ENCODE results near the gene AOPEP. TPM values are rescaled to one million over a fixed set of nuclear protein-coding genes. Genes with fewer than 3 reads are reported as not detected.
"Not testable (repeated sequence)": the region's sequence is repeated elsewhere in the genome, so short reads cannot be mapped to it uniquely, and the experiment has no call there.

AOPEP gene
- polyA plus RNA-seq, 1 donor from 2014 or later = 10.0 TPM

GRCh38 chr9:94961870-94962269 is 235.4 kb downstream of the AOPEP start:
- Histone ChIP-seq H3K9ac (ENCODE audit: low read length) (no peak overlapping the region), H3K79me2 (replicated peaks; ENCODE audit: insufficient read depth, low read length) (no peaks in the 10 kb centered on the region), H3K9me2 (ENCODE audit: insufficient read depth, low read length) (no peaks in the 10 kb centered on the region), H3K36me3 (ENCODE audit: insufficient read depth, low read length) (no peaks in the 10 kb centered on the region), H3K9me3 (ENCODE audit: low read length) (no peaks in the 10 kb centered on the region), H3K4me2 (ENCODE audit: low read length) (no peak overlapping the region), H3K4me3 (ENCODE audit: low read length) (no peak overlapping the region), H3F3A (ENCODE audit: insufficient read depth, low read length, poor library complexity, severe bottlenecking) (no peaks in the 10 kb centered on the region), H3K27me3 (ENCODE audit: insufficient read depth, low read depth, low read length) (no peaks in the 10 kb centered on the region), H3K27ac (ENCODE audit: low read length) (no peak overlapping the region), H2AFZ (ENCODE audit: low read depth, low read length) (no peak overlapping the region), H4K20me1 (ENCODE audit: insufficient read depth) (no peaks in the 10 kb centered on the region)
- TF ChIP-seq SMC3 (conservative IDR thresholded peaks at IDR 0.05; ENCODE audit: poor library complexity) (no peak), RAD21 (conservative IDR thresholded peaks at IDR 0.05) (no peak), TAF1 (IDR thresholded peaks at IDR 0.05; ENCODE audit: low read depth) (no peak), EP300 (conservative IDR thresholded peaks at IDR 0.05; ENCODE audit: poor library complexity, severe bottlenecking) (no peak), CTCF (IDR thresholded peaks at IDR 0.05; ENCODE audit: poor library complexity, severe bottlenecking) (no peak), POLR2AphosphoS5 (IDR thresholded peaks at IDR 0.05) (no peak), MXI1 (conservative IDR thresholded peaks at IDR 0.05; ENCODE audit: poor library complexity, severe bottlenecking) (no peak), EZH2 (IDR thresholded peaks at IDR 0.05; ENCODE audit: borderline replicate concordance, insufficient read depth, low read length, poor library complexity, severe bottlenecking) (no peak)
- TF ChIP-seq, protein P1, sequence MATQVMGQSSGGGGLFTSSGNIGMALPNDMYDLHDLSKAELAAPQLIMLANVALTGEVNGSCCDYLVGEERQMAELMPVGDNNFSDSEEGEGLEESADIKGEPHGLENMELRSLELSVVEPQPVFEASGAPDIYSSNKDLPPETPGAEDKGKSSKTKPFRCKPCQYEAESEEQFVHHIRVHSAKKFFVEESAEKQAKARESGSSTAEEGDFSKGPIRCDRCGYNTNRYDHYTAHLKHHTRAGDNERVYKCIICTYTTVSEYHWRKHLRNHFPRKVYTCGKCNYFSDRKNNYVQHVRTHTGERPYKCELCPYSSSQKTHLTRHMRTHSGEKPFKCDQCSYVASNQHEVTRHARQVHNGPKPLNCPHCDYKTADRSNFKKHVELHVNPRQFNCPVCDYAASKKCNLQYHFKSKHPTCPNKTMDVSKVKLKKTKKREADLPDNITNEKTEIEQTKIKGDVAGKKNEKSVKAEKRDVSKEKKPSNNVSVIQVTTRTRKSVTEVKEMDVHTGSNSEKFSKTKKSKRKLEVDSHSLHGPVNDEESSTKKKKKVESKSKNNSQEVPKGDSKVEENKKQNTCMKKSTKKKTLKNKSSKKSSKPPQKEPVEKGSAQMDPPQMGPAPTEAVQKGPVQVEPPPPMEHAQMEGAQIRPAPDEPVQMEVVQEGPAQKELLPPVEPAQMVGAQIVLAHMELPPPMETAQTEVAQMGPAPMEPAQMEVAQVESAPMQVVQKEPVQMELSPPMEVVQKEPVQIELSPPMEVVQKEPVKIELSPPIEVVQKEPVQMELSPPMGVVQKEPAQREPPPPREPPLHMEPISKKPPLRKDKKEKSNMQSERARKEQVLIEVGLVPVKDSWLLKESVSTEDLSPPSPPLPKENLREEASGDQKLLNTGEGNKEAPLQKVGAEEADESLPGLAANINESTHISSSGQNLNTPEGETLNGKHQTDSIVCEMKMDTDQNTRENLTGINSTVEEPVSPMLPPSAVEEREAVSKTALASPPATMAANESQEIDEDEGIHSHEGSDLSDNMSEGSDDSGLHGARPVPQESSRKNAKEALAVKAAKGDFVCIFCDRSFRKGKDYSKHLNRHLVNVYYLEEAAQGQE (IDR thresholded peaks at IDR 0.05; ENCODE audit: borderline replicate concordance) = no peak

GRCh38 chr9:94965631-94966030 is 239.1 kb downstream of the AOPEP start:
- not testable (repeated sequence) for H2AFZ ChIP-seq (ENCODE audit: low read depth, low read length); H3F3A ChIP-seq (ENCODE audit: insufficient read depth, low read length, poor library complexity, severe bottlenecking); H3K9me2 ChIP-seq (ENCODE audit: insufficient read depth, low read length); H3K9me3 ChIP-seq (ENCODE audit: low read length); H3K79me2 ChIP-seq (replicated peaks; ENCODE audit: insufficient read depth, low read length); H3K4me3 ChIP-seq (ENCODE audit: low read length); H4K20me1 ChIP-seq (ENCODE audit: insufficient read depth); H3K36me3 ChIP-seq (ENCODE audit: insufficient read depth, low read length); H3K9ac ChIP-seq (ENCODE audit: low read length); H3K27ac ChIP-seq (ENCODE audit: low read length); H3K4me2 ChIP-seq (ENCODE audit: low read length); H3K27me3 ChIP-seq (ENCODE audit: insufficient read depth, low read depth, low read length)

GRCh38 chr9:94966046-94966445 is 239.5 kb downstream of the AOPEP start:
- H3F3A ChIP-seq (ENCODE audit: insufficient read depth, low read length, poor library complexity, severe bottlenecking); H2AFZ ChIP-seq (ENCODE audit: low read depth, low read length); H3K9me2 ChIP-seq (ENCODE audit: insufficient read depth, low read length); H3K9me3 ChIP-seq (ENCODE audit: low read length); H4K20me1 ChIP-seq (ENCODE audit: insufficient read depth); H3K36me3 ChIP-seq (ENCODE audit: insufficient read depth, low read length); H3K9ac ChIP-seq (ENCODE audit: low read length); H3K27ac ChIP-seq (ENCODE audit: low read length); H3K4me2 ChIP-seq (ENCODE audit: low read length); H3K4me3 ChIP-seq (ENCODE audit: low read length); H3K27me3 ChIP-seq (ENCODE audit: insufficient read depth, low read depth, low read length); H3K79me2 ChIP-seq (replicated peaks; ENCODE audit: insufficient read depth, low read length): not testable (repeated sequence)
